CD4-positive, alpha-beta memory T cell (primary cell): ENCODE results near the gene TTLL5. TPM values are rescaled to one million over a fixed set of nuclear protein-coding genes. Genes with fewer than 3 reads are reported as not detected.
A peak's percentile ranks its signal among the peaks of the same experiment; 100 is the strongest.

Experiments used
- CTCF ChIA-PET: fragments of 350-600 bp; sonication (Branson Sonifier 250); formaldehyde crosslinking; loops from one replicate; lab custom pipeline; 2021; ENCODE audit warnings: inconsistent platforms; ENCODE audit not compliant: partially characterized antibody; lab: Charles Lee
- POLR2A ChIA-PET: fragments of 350-600 bp; sonication (Branson Sonifier 250); formaldehyde crosslinking; loops from one replicate; lab custom pipeline; 2021; ENCODE audit not compliant: partially characterized antibody; lab: Charles Lee
- DNase-seq, 5 donors: peaks; one replicate each; pipeline versions ENCODE4 v3.0.0 to v3.0.0-alpha.2; 2020 to 2022; ENCODE audit warnings: mixed read lengths in 1 of 5
- H3K27ac ChIP-seq: one replicate; pipeline ENCODE4 v1.7.0; 2013; ENCODE audit warnings: low read depth, low read length
- H3K27me3 ChIP-seq: 2 replicates; pipeline ENCODE4 v1.7.0; 2013; ENCODE audit warnings: mild to moderate bottlenecking, low read length, moderate library complexity; ENCODE audit not compliant: insufficient read depth
- H3K36me3 ChIP-seq: 2 replicates; pipeline ENCODE4 v1.7.0; 2013; ENCODE audit warnings: mild to moderate bottlenecking, low read length, moderate library complexity; ENCODE audit not compliant: insufficient read depth
- H3K4me1 ChIP-seq: 2 replicates; pipeline ENCODE4 v1.7.0; 2013; ENCODE audit warnings: mild to moderate bottlenecking, low read length, moderate library complexity; ENCODE audit not compliant: insufficient read depth
- H3K4me3 ChIP-seq, 2 donors: one replicate each; pipeline ENCODE4 v1.7.0; 2013; ENCODE audit warnings: low read length in 2 of 2, mild to moderate bottlenecking in 1 of 2
- H3K9me3 ChIP-seq, 2 donors: one replicate each; pipeline ENCODE4 v1.7.0; 2013; ENCODE audit warnings: low read length in 2 of 2, control low read depth in 1 of 2; ENCODE audit not compliant: control insufficient read depth in 1 of 2
- H3K27ac Mint-ChIP-seq, 7 donors: one replicate each; pipeline ENCODE4 v1.8.0; 2020 to 2021; ENCODE audit warnings: mixed read lengths in 7 of 7, mild to moderate bottlenecking in 6 of 7, inconsistent platforms in 3 of 7, moderate library complexity in 3 of 7
- H3K27me3 Mint-ChIP-seq, 2 donors: one replicate each; pipeline ENCODE4 v1.8.0; 2020 to 2021; ENCODE audit warnings: mixed read lengths in 2 of 2
- H3K36me3 Mint-ChIP-seq, 2 donors: one replicate each; pipeline ENCODE4 v1.8.0; 2020 to 2021; ENCODE audit warnings: mixed read lengths in 2 of 2, inconsistent platforms in 1 of 2, mild to moderate bottlenecking in 1 of 2
- H3K4me1 Mint-ChIP-seq, 4 donors: one replicate each; pipeline ENCODE4 v1.8.0; 2020 to 2021; ENCODE audit warnings: mixed read lengths in 4 of 4, mild to moderate bottlenecking in 1 of 4
- H3K4me3 Mint-ChIP-seq, 8 donors: one replicate each; pipeline ENCODE4 v1.8.0; 2020 to 2021; ENCODE audit warnings: mixed read lengths in 8 of 8, mild to moderate bottlenecking in 7 of 8, moderate library complexity in 6 of 8, inconsistent platforms in 3 of 8
- H3K9me3 Mint-ChIP-seq, 8 donors: one replicate each; pipeline ENCODE4 v1.8.0; 2020 to 2021; ENCODE audit warnings: mixed read lengths in 8 of 8, mild to moderate bottlenecking in 5 of 8, inconsistent platforms in 3 of 8, moderate library complexity in 1 of 8
- intact Hi-C: fragments of 100-400 bp; cut with micrococcal nuclease; formaldehyde crosslinking; loops from one replicate; pipeline ENCODE4 v1.15.1; 2023
- polyA plus RNA-seq, 2 donors: library from polyadenylated mRNA; unstranded; fragments of 300-500 nt; fragmentation: Illumina TruSeq; gene quantifications; one replicate each; pipeline ENCODE4 v1.2.3, GENCODE V29; 2021
- total RNA-seq, 2 experiments: library from RNA; stranded (reverse); gene quantifications; one replicate each; pipeline ENCODE4 v1.2.3, GENCODE V29; 2021

TTLL5 gene
- total and polyA plus RNA-seq, 4 experiments from 2014 or later: 8.4 to 28.2 (median 20.5) TPM

DNA sequence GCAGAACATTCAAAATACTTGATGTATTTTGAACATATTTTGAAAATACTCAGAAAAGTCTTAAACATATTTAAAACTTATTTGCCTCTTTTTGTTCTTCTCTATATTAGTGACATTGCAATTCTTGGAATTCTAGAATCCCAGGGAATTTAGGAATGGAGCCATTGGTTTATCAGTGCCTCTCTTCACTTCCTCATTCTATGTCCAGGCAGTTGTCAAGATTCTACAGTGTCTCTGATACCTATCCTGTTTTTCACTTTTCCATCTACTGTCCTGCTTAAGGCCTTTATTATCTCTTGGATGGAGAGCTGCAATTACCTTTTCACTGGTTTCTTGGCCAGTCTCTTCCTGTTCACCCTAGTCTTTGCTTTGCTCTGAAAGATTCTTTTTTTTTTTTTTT, 144.6 kb downstream of the TTLL5 start:
- Mint-ChIP-seq H3K27ac (no peak overlapping the region), H3K4me3 (no peak overlapping the region), H3K27me3 (no peaks in the 10 kb centered on the region), H3K36me3 (peaks cover 36 to 42% of the 10 kb centered on the region in 2 donors), H3K4me1 (peaks cover 0 to 1% (median 0%) of the 10 kb centered on the region in 4 donors), H3K9me3 (no peaks in the 10 kb centered on the region)
- intact Hi-C loops: no loop called here
- no peak overlapping the region for H3K27ac ChIP-seq
- no peaks in the 10 kb centered on the region for H3K4me1 ChIP-seq
- no peak overlapping the region for H3K4me3 ChIP-seq
- H3K36me3 ChIP-seq: no peaks in the 10 kb centered on the region
- POLR2A ChIA-PET: no interaction called here
- no peaks in the 10 kb centered on the region for H3K9me3 ChIP-seq
- no peaks in the 10 kb centered on the region for H3K27me3 ChIP-seq
- no peak for DNase-seq
- CTCF ChIA-PET: no interaction called here

DNA sequence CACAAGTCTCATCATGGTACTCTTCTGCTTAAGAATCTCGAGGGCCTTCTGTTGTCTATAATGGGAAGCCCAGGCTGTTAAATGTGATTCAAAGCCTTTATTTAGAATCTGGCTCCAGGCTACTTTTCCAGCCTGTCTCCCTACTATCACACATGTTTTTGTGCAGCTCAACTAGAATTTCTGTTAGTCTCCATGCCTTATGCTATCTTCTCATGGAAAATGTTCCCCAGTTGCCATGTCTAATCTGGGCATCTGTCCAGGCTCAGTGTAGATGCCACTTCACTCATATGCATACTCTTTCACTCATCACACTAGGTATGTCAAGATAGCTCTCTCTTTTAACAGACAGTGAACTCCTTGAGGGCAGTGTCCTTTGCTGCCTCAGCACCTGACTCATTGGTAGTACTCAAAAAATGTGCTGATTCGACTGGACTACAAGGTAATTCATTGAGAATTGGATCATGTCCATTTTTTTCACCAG, 145.3 kb downstream of the TTLL5 start:
- H3K9me3 ChIP-seq: no peaks in the 10 kb centered on the region
- Mint-ChIP-seq H3K27me3 (no peaks in the 10 kb centered on the region), H3K27ac (peak overlapping the region in 1 of 7 donors; percentile 24), H3K4me1 (peaks cover 0 to 1% (median 0%) of the 10 kb centered on the region in 4 donors), H3K36me3 (peaks cover 37 to 38% of the 10 kb centered on the region in 2 donors), H3K4me3 (no peak overlapping the region), H3K9me3 (no peaks in the 10 kb centered on the region)
- DNase-seq: no peak
- no peaks in the 10 kb centered on the region for H3K27me3 ChIP-seq
- intact Hi-C loops: no loop called here
- H3K4me3 ChIP-seq: no peak overlapping the region
- ChIA-PET CTCF (no interaction called here), POLR2A (no interaction called here)
- H3K4me1 ChIP-seq: no peaks in the 10 kb centered on the region
- H3K36me3 ChIP-seq: no peaks in the 10 kb centered on the region
- no peak overlapping the region for H3K27ac ChIP-seq

DNA sequence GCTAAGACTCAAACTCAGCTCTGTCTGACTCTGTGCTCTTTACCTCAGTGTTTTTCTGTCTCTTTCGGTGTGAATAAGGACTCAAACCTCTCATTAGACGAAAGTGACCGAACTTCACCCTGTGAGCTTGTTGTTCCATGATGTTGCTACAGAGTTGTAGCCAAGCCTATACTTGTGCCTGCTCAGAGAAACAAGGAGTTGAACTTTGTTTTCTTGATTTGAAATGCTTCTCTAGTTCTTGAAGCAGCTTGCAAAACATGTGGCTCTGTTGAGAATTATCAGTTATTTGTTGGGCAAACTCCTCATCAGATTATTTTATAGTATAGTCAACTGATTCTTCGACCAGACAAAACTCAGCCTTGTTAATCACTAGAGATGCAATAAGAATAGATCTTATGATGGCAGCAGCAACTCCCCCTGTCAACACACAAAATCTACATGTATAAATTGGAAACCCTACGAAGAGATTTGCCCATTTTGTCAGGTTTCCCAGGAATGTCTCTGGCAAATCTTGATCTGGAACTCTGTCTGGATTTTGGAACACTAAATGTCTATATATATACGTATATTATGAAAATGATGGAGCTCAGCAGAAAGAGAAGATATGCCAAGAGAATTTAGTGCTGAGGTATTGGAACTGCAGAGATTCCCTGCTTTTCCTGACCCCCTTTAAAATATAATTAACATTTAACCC, 146.8 kb downstream of the TTLL5 start:
- no peak for DNase-seq
- Mint-ChIP-seq H3K27ac (no peak overlapping the region), H3K27me3 (no peaks in the 10 kb centered on the region), H3K4me1 (peaks cover 0 to 1% (median 0%) of the 10 kb centered on the region in 4 donors), H3K36me3 (peaks cover 36 to 45% of the 10 kb centered on the region in 2 donors), H3K4me3 (no peak overlapping the region), H3K9me3 (no peaks in the 10 kb centered on the region)
- intact Hi-C loops: no loop called here
- no peaks in the 10 kb centered on the region for H3K36me3 ChIP-seq
- no peaks in the 10 kb centered on the region for H3K9me3 ChIP-seq
- POLR2A ChIA-PET: interaction anchor here (0.7 kb wide), 1 partner anchor 16 kb away, joined by 3 read pairs; no protein-coding TSS in a partner anchor
- H3K27ac ChIP-seq: no peak overlapping the region
- CTCF ChIA-PET: no interaction called here
- no peak overlapping the region for H3K4me3 ChIP-seq
- H3K27me3 ChIP-seq: no peaks in the 10 kb centered on the region
- no peaks in the 10 kb centered on the region for H3K4me1 ChIP-seq

DNA sequence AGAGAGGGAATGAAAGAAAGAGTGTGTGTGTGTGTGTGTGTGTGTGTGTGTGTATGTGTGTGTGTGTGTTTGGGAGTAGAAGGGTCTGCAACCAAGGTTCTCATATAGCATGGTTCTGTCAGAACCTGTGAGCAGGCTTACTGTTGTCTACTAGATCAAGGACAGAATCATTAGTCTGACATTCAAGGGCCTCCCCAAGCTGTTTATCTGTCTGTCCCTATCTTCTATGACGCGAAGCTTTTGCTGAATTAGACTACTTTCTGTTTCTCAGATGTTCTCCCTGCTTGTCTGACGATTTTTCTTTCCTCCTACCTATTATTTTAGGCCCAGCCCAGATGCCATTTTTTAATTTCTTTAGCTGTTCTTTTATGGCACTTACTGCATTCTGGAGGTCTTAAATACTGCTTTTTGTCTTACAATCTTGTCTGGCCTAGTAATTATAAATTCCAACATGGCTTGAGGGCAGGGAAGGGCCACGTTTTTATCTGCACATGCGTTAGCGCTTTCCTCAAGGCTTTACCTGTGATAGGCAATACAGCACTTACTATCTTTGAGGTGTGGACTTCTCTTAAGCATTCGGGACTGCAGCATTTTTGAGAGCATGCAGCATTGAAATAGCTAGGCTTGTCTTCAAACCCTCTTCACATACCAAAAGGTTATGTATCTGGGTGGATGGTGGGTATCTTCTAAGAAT, 150.2 kb downstream of the TTLL5 start:
- Histone ChIP-seq H3K27ac (no peak overlapping the region), H3K9me3 (no peaks in the 10 kb centered on the region), H3K4me3 (no peak overlapping the region), H3K36me3 (no peaks in the 10 kb centered on the region), H3K4me1 (no peaks in the 10 kb centered on the region), H3K27me3 (no peaks in the 10 kb centered on the region)
- Mint-ChIP-seq H3K4me3 (peak overlapping the region in 1 of 8 donors; percentile 5), H3K27ac (peak overlapping the region in 2 of 7 donors; percentile 1 to 24), H3K36me3 (peaks cover 28 to 38% of the 10 kb centered on the region in 2 donors), H3K4me1 (no peaks in the 10 kb centered on the region), H3K27me3 (no peaks in the 10 kb centered on the region), H3K9me3 (peaks cover 0 to 1% (median 0%) of the 10 kb centered on the region in 8 donors)
- peak in 2 of 5 donors; percentile 13 to 19 for DNase-seq
- ChIA-PET CTCF (no interaction called here), POLR2A (no interaction called here)
- intact Hi-C loops: no loop called here

DNA sequence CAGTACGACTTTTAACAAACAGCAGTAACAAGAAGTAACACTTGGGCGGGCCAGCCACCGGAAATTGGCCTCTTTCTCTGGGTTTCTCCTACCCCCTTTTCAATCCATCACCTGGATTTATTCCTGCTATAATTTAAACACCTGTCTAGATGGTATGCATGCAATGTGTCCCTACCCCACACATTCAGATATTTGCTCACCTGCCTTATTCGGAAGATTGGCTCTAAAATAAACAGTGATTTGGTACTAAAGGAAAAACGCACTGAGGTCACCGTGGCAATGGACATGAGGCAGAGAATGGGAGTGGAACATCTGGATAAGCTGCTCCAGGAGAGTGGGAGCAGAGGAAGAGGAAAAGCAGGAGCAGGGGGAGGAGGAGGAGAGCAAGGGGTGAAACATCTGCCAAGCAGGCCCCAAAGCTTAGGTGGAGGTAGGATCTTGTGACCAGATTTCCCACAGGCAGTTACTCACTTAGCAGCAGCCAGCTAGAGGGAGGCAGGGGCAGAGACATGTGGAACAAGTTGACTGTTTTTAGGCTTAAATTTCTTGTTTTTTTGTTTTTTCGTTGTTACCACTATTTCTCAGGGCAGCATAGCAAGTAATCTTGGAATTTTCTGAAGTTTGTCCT, 150.9 kb downstream of the TTLL5 start:
- no peak for DNase-seq
- Histone ChIP-seq H3K27me3 (no peaks in the 10 kb centered on the region), H3K4me1 (no peaks in the 10 kb centered on the region), H3K27ac (no peak overlapping the region), H3K36me3 (no peaks in the 10 kb centered on the region), H3K4me3 (no peak overlapping the region), H3K9me3 (no peaks in the 10 kb centered on the region)
- intact Hi-C loops: no loop called here
- H3K9me3 Mint-ChIP-seq: peaks cover 0 to 1% (median 0%) of the 10 kb centered on the region in 8 donors
- H3K27me3 Mint-ChIP-seq: no peaks in the 10 kb centered on the region
- ChIA-PET POLR2A (no interaction called here), CTCF (interaction anchor here (0.6 kb wide), 1 partner anchor 27 kb away, joined by 3 read pairs; no protein-coding TSS in a partner anchor)
- peaks cover 28 to 38% of the 10 kb centered on the region in 2 donors for H3K36me3 Mint-ChIP-seq
- no peak overlapping the region for H3K4me3 Mint-ChIP-seq
- no peak overlapping the region for H3K27ac Mint-ChIP-seq
- H3K4me1 Mint-ChIP-seq: no peaks in the 10 kb centered on the region

DNA sequence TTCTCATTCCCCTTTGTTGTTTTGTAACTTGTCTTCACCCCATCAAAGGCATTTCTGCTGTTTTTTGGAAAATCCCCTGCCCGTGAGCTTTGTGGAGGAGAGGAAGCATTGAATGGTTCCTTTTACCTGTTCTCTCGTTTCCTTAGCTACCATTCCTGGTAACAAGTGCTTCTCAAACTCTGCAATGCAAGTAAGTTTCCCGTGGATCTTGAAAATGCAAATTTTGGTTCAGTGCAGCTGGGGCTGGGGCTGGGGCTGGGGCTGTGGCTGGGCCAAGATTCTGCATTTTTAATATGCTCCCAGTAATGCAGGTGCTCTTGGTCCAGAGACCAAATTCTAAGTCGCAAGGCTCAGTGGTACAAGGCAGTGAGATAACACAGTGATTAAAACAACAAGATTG, 151.6 kb downstream of the TTLL5 start:
- Mint-ChIP-seq H3K27me3 (no peaks in the 10 kb centered on the region), H3K4me1 (no peaks in the 10 kb centered on the region), H3K9me3 (peaks cover 0 to 1% (median 0%) of the 10 kb centered on the region in 8 donors), H3K27ac (no peak overlapping the region), H3K4me3 (no peak overlapping the region), H3K36me3 (peaks cover 28 to 38% of the 10 kb centered on the region in 2 donors)
- no peaks in the 10 kb centered on the region for H3K9me3 ChIP-seq
- no peak for DNase-seq
- ChIA-PET POLR2A (no interaction called here), CTCF (interaction anchor here (0.6 kb wide), 1 partner anchor 27 kb away, joined by 3 read pairs; no protein-coding TSS in a partner anchor)
- H3K4me3 ChIP-seq: no peak overlapping the region
- no peaks in the 10 kb centered on the region for H3K4me1 ChIP-seq
- H3K27ac ChIP-seq: no peak overlapping the region
- no peaks in the 10 kb centered on the region for H3K27me3 ChIP-seq
- no peaks in the 10 kb centered on the region for H3K36me3 ChIP-seq
- intact Hi-C loops: no loop called here

DNA sequence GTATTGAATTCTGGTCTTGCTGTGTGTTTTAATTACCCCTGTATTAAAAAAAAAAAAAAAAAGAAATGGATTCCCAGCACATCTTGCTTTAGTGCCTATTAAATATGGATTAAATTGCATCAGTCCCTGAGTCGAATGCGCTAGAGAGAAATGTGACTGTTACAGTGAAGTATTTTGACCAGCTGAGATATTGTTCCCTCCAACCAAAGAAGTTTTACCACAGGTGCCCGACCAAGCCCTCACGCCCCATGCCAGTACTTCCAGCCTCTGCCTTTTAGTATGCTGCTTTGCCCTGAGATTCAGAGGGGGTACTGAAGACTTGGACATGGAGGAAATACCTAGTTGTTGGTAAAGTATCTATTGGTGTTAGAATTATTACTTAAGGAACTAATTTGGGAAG, 159.7 kb downstream of the TTLL5 start:
- ChIA-PET POLR2A (no interaction called here), CTCF (no interaction called here)
- H3K9me3 ChIP-seq: no peaks in the 10 kb centered on the region
- Mint-ChIP-seq H3K36me3 (peaks cover 44 to 49% of the 10 kb centered on the region in 2 donors), H3K4me1 (peaks cover 0 to 3% (median 1%) of the 10 kb centered on the region in 4 donors), H3K4me3 (no peak overlapping the region), H3K9me3 (no peaks in the 10 kb centered on the region), H3K27ac (peak overlapping the region in 1 of 7 donors; percentile 5), H3K27me3 (no peaks in the 10 kb centered on the region)
- no peaks in the 10 kb centered on the region for H3K27me3 ChIP-seq
- H3K4me3 ChIP-seq: no peak overlapping the region
- intact Hi-C loops: no loop called here
- DNase-seq: no peak
- H3K4me1 ChIP-seq: no peaks in the 10 kb centered on the region
- H3K27ac ChIP-seq: no peak overlapping the region
- H3K36me3 ChIP-seq: peaks cover 16% of the 10 kb centered on the region
